Coronary artery (tissue), 2 donors: ENCODE results near the gene CNBD2.

Experiments used
- DNase-seq: peaks from one replicate; pipeline ENCODE4 v3.0.0-alpha.2; 2017; ENCODE audit warnings: low spot score
- H3K27ac ChIP-seq, 2 donors: fragments of 200-600 bp; sonication (generic); one replicate each; pipeline ENCODE4 v1.5.1; 2016 to 2019
- H3K4me3 ChIP-seq: fragments of 200-600 bp; sonication (generic); 2 replicates; pipeline ENCODE4 v1.5.1; 2016; ENCODE audit warnings: mild to moderate bottlenecking, moderate library complexity
- CTCF ChIP-seq: fragments of 200-600 bp; sonication (generic); IDR thresholded peaks from one replicate; pipeline ENCODE4 v1.5.1; 2019; ENCODE audit warnings: antibody characterized with exemption

CNBD2 gene

GRCh38 chr20:35967979-35968640, at the start of gene CNBD2:
Gene CNBD2, plus strand, starts transcription at chr20:35968590. Its CDS starts 173 bp downstream, at chr20:35968763.
- H3K4me3 ChIP-seq = no peak within 1 kb of the TSS
- H3K27ac ChIP-seq = no peak within 1 kb of the TSS
- no peak for TF ChIP-seq CTCF
- DNase-seq = no peak

GRCh38 chr20:35920523-35920922, 47.9 kb upstream of the CNBD2 start:
- no peak for DNase-seq
- no peak for TF ChIP-seq CTCF
- Histone ChIP-seq H3K27ac (no peak overlapping the region), H3K4me3 (no peak overlapping the region)

GRCh38 chr20:35929301-35929700, 39.1 kb upstream of the CNBD2 start:
- DNase-seq = no peak
- no peak overlapping the region for H3K4me3 ChIP-seq
- no peak for TF ChIP-seq CTCF
- no peak overlapping the region for H3K27ac ChIP-seq

- DNase-seq = no peak
- no peak for TF ChIP-seq CTCF
- no peak overlapping the region for H3K4me3 ChIP-seq
- H3K27ac ChIP-seq = no peak overlapping the region
Observed at GRCh38 chr20:35934050-35934449, 34.3 kb upstream of the CNBD2 start.

GRCh38 chr20:35939264-35939663, 29.1 kb upstream of the CNBD2 start:
- H3K4me3 ChIP-seq = no peak overlapping the region
- H3K27ac ChIP-seq = no peak overlapping the region
- TF ChIP-seq CTCF = no peak
- DNase-seq = no peak

- no peak for DNase-seq
- no peak for TF ChIP-seq CTCF
- H3K4me3 ChIP-seq = no peak overlapping the region
Observed at GRCh38 chr20:35941620-35942019, 26.8 kb upstream of the CNBD2 start.

GRCh38 chr20:35942243-35942642, 26.1 kb upstream of the CNBD2 start:
- no peak for DNase-seq
- Histone ChIP-seq H3K4me3 (no peak overlapping the region), H3K27ac (no peak overlapping the region)
- no peak for TF ChIP-seq CTCF

More at GRCh38 chr20:35941620-35942019, 26.8 kb upstream of the CNBD2 start:
- H3K27ac ChIP-seq = no peak overlapping the region
